HEK293 (cell line): Measurements from ENCODE around the gene PIEZO1.

ENCODE experiments used
- BCL11A ChIP-seq: fragments of 450-650 bp; formaldehyde crosslinking; IDR thresholded peaks from 2 replicates; pipeline ENCODE4 v1.5.1; 2016; ENCODE audit warnings: low read depth, missing biosample characterization, missing genetic modification characterization
- GLIS2 ChIP-seq: fragments of 450-650 bp; formaldehyde crosslinking; IDR thresholded peaks from 2 replicates; pipeline ENCODE4 v1.5.1; 2016; ENCODE audit warnings: missing biosample characterization, missing genetic modification characterization
- OVOL3 ChIP-seq: fragments of 450-650 bp; formaldehyde crosslinking; IDR thresholded peaks from 2 replicates; pipeline ENCODE4 v1.5.1; 2016; ENCODE audit warnings: missing biosample characterization, missing genetic modification characterization
- ZBTB20 ChIP-seq: fragments of 450-650 bp; formaldehyde crosslinking; IDR thresholded peaks from 2 replicates; pipeline ENCODE4 v1.5.1; 2016; ENCODE audit warnings: missing biosample characterization, missing genetic modification characterization
- ZNF221 ChIP-seq: fragments of 450-650 bp; formaldehyde crosslinking; IDR thresholded peaks from 2 replicates; pipeline ENCODE4 v1.5.1; 2017; ENCODE audit warnings: missing biosample characterization, missing genetic modification characterization, borderline replicate concordance
- ZNF266 ChIP-seq: fragments of 450-650 bp; formaldehyde crosslinking; IDR thresholded peaks from 2 replicates; pipeline ENCODE4 v1.5.1; 2016; ENCODE audit warnings: missing biosample characterization, missing genetic modification characterization, low read depth
- ZNF274 ChIP-seq, 2 experiments: fragments of 200-500 bp in 1 of 2; fragments of 450-650 bp in 1 of 2; sonication (Bioruptor generic) in 1 of 2; formaldehyde crosslinking in 1 of 2; IDR thresholded peaks; 2 replicates each; pipeline versions ENCODE4 v1.5.1 to v1.6.1; 2014 to 2016; ENCODE audit warnings: borderline replicate concordance in 1 of 2, inconsistent platforms in 1 of 2, low read length in 1 of 2, missing biosample characterization in 1 of 2, missing genetic modification characterization in 1 of 2
- ZNF366 ChIP-seq: fragments of 450-650 bp; formaldehyde crosslinking; conservative IDR thresholded peaks from 2 replicates; pipeline ENCODE4 v1.5.1; 2016; ENCODE audit warnings: missing biosample characterization, missing genetic modification characterization
- ZNF416 ChIP-seq: fragments of 450-650 bp; formaldehyde crosslinking; IDR thresholded peaks from 2 replicates; pipeline ENCODE4 v1.5.1; 2016; ENCODE audit warnings: missing biosample characterization, missing genetic modification characterization
- ZNF521 ChIP-seq: fragments of 450-650 bp; formaldehyde crosslinking; IDR thresholded peaks from 2 replicates; pipeline ENCODE4 v1.5.1; 2017; ENCODE audit warnings: missing biosample characterization, mild to moderate bottlenecking, missing genetic modification characterization
- ZNF529 ChIP-seq: fragments of 450-650 bp; formaldehyde crosslinking; IDR thresholded peaks from 2 replicates; pipeline ENCODE4 v1.5.1; 2017; ENCODE audit warnings: missing genetic modification characterization, missing biosample characterization; ENCODE audit not compliant: insufficient replicate concordance
- ZNF76 ChIP-seq: fragments of 450-650 bp; formaldehyde crosslinking; IDR thresholded peaks from 2 replicates; pipeline ENCODE4; 2016; ENCODE audit warnings: low read depth, missing biosample characterization, missing genetic modification characterization, borderline replicate concordance
- TF ChIP-seq, protein P1 (sequence below): fragments of 450-650 bp; formaldehyde crosslinking; IDR thresholded peaks from 2 replicates; pipeline ENCODE4 v1.5.1; 2016; ENCODE audit warnings: missing biosample characterization, missing genetic modification characterization, borderline replicate concordance
- TF ChIP-seq, protein P2 (sequence below): fragments of 450-650 bp; formaldehyde crosslinking; IDR thresholded peaks from 2 replicates; pipeline ENCODE4 v1.5.1; 2017; ENCODE audit warnings: missing biosample characterization, missing genetic modification characterization
- TF ChIP-seq, protein P3 (sequence below): fragments of 450-650 bp; formaldehyde crosslinking; IDR thresholded peaks from 2 replicates; pipeline ENCODE4 v1.5.1; 2016; ENCODE audit warnings: missing biosample characterization, missing genetic modification characterization
- TF ChIP-seq, protein P4 (sequence below): fragments of 450-650 bp; formaldehyde crosslinking; IDR thresholded peaks from 2 replicates; pipeline ENCODE4 v1.5.1; 2016; ENCODE audit warnings: missing biosample characterization, missing genetic modification characterization
- TF ChIP-seq, protein P5 (sequence below): fragments of 450-650 bp; formaldehyde crosslinking; IDR thresholded peaks from 2 replicates; pipeline ENCODE4 v1.5.1; 2016; ENCODE audit warnings: missing biosample characterization, missing genetic modification characterization
- TF ChIP-seq, protein P6 (sequence below): fragments of 450-650 bp; formaldehyde crosslinking; IDR thresholded peaks from 2 replicates; pipeline ENCODE4 v1.5.1; 2016; ENCODE audit warnings: missing biosample characterization, missing genetic modification characterization
- TF ChIP-seq, protein P7 (sequence below): fragments of 450-650 bp; formaldehyde crosslinking; IDR thresholded peaks from 2 replicates; pipeline ENCODE4 v1.5.1; 2016; ENCODE audit warnings: missing biosample characterization, missing genetic modification characterization

PIEZO1 gene

DNA sequence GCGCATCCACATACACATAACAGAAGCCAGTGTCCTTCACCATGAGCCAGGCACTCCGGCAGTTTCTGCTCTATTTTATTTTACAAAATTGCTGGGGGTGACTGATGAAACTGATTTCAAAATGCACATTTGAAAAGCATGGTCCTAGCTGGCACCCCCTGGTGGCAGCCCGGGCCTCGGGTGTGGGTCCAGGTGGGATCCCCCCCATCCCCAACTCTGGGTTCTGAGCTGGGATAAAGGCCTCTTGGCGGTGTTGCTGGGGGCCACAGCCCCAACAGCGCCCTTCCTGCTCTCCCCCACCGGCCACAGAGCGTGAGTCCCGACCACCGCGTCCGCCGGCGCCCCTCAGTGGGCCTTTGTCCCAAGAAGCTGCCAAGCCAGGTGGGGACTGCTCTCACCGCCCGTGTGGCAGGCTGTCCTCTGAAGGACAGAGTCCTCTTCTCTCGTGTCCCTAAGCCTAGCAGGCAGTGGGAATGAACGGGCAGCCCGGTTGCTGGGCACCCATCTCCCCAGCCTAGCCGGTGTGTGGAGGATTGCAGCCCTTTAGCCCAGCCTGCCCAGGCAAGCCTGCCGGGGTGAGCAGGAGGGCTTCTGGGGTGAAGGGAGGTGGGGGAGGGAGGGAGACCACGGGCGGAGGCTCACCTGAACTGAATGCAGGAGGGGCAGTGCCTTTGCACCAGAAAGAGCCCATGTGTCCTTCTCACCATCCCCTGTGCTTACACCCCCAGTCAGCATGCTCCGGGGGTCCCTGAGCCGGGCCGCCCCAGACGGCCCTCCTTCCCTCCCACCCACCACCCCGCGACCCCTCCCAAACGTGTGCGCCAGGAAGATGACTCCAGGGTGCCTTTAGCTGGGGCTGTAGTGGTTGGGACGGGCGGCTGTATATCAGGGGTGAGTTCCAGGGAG is 99.6 kb downstream of the PIEZO1 start (continued):
- TF ChIP-seq, protein P1, sequence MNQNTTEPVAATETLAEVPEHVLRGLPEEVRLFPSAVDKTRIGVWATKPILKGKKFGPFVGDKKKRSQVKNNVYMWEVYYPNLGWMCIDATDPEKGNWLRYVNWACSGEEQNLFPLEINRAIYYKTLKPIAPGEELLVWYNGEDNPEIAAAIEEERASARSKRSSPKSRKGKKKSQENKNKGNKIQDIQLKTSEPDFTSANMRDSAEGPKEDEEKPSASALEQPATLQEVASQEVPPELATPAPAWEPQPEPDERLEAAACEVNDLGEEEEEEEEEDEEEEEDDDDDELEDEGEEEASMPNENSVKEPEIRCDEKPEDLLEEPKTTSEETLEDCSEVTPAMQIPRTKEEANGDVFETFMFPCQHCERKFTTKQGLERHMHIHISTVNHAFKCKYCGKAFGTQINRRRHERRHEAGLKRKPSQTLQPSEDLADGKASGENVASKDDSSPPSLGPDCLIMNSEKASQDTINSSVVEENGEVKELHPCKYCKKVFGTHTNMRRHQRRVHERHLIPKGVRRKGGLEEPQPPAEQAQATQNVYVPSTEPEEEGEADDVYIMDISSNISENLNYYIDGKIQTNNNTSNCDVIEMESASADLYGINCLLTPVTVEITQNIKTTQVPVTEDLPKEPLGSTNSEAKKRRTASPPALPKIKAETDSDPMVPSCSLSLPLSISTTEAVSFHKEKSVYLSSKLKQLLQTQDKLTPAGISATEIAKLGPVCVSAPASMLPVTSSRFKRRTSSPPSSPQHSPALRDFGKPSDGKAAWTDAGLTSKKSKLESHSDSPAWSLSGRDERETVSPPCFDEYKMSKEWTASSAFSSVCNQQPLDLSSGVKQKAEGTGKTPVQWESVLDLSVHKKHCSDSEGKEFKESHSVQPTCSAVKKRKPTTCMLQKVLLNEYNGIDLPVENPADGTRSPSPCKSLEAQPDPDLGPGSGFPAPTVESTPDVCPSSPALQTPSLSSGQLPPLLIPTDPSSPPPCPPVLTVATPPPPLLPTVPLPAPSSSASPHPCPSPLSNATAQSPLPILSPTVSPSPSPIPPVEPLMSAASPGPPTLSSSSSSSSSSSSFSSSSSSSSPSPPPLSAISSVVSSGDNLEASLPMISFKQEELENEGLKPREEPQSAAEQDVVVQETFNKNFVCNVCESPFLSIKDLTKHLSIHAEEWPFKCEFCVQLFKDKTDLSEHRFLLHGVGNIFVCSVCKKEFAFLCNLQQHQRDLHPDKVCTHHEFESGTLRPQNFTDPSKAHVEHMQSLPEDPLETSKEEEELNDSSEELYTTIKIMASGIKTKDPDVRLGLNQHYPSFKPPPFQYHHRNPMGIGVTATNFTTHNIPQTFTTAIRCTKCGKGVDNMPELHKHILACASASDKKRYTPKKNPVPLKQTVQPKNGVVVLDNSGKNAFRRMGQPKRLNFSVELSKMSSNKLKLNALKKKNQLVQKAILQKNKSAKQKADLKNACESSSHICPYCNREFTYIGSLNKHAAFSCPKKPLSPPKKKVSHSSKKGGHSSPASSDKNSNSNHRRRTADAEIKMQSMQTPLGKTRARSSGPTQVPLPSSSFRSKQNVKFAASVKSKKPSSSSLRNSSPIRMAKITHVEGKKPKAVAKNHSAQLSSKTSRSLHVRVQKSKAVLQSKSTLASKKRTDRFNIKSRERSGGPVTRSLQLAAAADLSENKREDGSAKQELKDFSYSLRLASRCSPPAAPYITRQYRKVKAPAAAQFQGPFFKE (tag by site-specific recombination): no peak
- TF ChIP-seq ZNF221 (no peak), ZNF76 (tag by site-specific recombination) (no peak), OVOL3 (no peak), BCL11A (tag by site-specific recombination) (no peak), ZNF521 (tag by site-specific recombination) (no peak), ZBTB20 (tag by site-specific recombination) (no peak; the same call in 1 of the 2 replicates), ZNF266 (tag by site-specific recombination) (no peak), ZNF529 (tag by site-specific recombination) (no peak), ZNF274 (IDR thresholded peaks at IDR 0.05; ENCODE audit: low read length) (no peak), ZNF274 (tag by site-specific recombination; IDR thresholded peaks at IDR 0.05; ENCODE audit: borderline replicate concordance) (no peak), ZNF366 (no peak), GLIS2 (tag by site-specific recombination) (peak; percentile 47; the same call in 1 of the 2 replicates), ZNF416 (no peak)
- TF ChIP-seq, protein P2, sequence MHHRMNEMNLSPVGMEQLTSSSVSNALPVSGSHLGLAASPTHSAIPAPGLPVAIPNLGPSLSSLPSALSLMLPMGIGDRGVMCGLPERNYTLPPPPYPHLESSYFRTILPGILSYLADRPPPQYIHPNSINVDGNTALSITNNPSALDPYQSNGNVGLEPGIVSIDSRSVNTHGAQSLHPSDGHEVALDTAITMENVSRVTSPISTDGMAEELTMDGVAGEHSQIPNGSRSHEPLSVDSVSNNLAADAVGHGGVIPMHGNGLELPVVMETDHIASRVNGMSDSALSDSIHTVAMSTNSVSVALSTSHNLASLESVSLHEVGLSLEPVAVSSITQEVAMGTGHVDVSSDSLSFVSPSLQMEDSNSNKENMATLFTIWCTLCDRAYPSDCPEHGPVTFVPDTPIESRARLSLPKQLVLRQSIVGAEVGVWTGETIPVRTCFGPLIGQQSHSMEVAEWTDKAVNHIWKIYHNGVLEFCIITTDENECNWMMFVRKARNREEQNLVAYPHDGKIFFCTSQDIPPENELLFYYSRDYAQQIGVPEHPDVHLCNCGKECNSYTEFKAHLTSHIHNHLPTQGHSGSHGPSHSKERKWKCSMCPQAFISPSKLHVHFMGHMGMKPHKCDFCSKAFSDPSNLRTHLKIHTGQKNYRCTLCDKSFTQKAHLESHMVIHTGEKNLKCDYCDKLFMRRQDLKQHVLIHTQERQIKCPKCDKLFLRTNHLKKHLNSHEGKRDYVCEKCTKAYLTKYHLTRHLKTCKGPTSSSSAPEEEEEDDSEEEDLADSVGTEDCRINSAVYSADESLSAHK (tag by site-specific recombination): peak; percentile 84
- TF ChIP-seq, protein P3, sequence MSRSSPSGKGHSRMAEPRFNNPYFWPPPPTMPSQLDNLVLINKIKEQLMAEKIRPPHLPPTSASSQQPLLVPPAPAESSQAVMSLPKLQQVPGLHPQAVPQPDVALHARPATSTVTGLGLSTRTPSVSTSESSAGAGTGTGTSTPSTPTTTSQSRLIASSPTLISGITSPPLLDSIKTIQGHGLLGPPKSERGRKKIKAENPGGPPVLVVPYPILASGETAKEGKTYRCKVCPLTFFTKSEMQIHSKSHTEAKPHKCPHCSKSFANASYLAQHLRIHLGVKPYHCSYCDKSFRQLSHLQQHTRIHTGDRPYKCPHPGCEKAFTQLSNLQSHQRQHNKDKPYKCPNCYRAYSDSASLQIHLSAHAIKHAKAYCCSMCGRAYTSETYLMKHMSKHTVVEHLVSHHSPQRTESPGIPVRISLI (tag by site-specific recombination): no peak
- TF ChIP-seq, protein P4, sequence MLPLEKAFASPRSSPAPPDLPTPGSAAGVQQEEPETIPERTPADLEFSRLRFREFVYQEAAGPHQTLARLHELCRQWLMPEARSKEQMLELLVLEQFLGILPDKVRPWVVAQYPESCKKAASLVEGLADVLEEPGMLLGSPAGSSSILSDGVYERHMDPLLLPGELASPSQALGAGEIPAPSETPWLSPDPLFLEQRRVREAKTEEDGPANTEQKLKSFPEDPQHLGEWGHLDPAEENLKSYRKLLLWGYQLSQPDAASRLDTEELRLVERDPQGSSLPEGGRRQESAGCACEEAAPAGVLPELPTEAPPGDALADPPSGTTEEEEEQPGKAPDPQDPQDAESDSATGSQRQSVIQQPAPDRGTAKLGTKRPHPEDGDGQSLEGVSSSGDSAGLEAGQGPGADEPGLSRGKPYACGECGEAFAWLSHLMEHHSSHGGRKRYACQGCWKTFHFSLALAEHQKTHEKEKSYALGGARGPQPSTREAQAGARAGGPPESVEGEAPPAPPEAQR: no peak
- TF ChIP-seq, protein P5, sequence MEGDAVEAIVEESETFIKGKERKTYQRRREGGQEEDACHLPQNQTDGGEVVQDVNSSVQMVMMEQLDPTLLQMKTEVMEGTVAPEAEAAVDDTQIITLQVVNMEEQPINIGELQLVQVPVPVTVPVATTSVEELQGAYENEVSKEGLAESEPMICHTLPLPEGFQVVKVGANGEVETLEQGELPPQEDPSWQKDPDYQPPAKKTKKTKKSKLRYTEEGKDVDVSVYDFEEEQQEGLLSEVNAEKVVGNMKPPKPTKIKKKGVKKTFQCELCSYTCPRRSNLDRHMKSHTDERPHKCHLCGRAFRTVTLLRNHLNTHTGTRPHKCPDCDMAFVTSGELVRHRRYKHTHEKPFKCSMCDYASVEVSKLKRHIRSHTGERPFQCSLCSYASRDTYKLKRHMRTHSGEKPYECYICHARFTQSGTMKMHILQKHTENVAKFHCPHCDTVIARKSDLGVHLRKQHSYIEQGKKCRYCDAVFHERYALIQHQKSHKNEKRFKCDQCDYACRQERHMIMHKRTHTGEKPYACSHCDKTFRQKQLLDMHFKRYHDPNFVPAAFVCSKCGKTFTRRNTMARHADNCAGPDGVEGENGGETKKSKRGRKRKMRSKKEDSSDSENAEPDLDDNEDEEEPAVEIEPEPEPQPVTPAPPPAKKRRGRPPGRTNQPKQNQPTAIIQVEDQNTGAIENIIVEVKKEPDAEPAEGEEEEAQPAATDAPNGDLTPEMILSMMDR (tag by site-specific recombination): peak; percentile 84
- TF ChIP-seq, protein P6, sequence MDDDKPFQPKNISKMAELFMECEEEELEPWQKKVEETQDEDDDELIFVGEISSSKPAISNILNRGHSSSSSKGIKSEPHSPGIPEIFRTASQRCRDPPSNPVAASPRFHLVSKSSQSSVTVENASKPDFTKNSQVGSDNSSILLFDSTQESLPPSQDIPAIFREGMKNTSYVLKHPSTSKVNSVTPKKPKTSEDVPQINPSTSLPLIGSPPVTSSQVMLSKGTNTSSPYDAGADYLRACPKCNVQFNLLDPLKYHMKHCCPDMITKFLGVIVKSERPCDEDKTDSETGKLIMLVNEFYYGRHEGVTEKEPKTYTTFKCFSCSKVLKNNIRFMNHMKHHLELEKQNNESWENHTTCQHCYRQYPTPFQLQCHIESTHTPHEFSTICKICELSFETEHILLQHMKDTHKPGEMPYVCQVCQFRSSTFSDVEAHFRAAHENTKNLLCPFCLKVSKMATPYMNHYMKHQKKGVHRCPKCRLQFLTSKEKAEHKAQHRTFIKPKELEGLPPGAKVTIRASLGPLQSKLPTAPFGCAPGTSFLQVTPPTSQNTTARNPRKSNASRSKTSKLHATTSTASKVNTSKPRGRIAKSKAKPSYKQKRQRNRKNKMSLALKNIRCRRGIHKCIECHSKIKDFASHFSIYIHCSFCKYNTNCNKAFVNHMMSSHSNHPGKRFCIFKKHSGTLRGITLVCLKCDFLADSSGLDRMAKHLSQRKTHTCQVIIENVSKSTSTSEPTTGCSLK (tag by site-specific recombination): no peak
- TF ChIP-seq, protein P7, sequence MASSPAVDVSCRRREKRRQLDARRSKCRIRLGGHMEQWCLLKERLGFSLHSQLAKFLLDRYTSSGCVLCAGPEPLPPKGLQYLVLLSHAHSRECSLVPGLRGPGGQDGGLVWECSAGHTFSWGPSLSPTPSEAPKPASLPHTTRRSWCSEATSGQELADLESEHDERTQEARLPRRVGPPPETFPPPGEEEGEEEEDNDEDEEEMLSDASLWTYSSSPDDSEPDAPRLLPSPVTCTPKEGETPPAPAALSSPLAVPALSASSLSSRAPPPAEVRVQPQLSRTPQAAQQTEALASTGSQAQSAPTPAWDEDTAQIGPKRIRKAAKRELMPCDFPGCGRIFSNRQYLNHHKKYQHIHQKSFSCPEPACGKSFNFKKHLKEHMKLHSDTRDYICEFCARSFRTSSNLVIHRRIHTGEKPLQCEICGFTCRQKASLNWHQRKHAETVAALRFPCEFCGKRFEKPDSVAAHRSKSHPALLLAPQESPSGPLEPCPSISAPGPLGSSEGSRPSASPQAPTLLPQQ (tag by site-specific recombination): peak; percentile 25; the same call in 1 of the 2 replicates
